GM12801 (cell line): ENCODE results near the gene LRRFIP1.

Source experiments
- TF ChIP-seq, protein P1 (sequence below): IDR thresholded peaks from one replicate; pipeline ENCODE4 v1.5.1; 2011; ENCODE audit warnings: control low read depth; ENCODE audit not compliant: insufficient read length; ENCODE audit errors: extremely low read depth

Gene LRRFIP1

DNA sequence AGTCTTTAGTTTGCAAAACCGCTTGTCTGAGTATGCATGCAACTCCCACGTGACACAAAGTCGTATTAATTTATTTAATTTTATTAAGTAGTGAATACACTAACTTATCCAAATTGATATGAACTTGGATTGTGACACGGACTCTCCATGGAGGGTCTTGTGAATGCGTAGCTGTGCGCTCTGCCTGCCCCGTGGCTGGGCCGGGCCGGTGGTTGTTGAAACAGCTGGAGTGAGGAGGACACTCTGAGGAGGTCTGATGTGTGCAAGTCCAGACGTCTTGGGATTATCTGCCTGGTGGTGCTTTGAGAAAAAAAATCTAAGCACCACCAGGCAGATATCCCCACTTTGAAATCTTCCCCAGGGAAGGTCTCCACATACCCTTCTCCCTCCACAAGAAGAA lies 130.2 kb downstream of the LRRFIP1 start:
- TF ChIP-seq, protein P1, sequence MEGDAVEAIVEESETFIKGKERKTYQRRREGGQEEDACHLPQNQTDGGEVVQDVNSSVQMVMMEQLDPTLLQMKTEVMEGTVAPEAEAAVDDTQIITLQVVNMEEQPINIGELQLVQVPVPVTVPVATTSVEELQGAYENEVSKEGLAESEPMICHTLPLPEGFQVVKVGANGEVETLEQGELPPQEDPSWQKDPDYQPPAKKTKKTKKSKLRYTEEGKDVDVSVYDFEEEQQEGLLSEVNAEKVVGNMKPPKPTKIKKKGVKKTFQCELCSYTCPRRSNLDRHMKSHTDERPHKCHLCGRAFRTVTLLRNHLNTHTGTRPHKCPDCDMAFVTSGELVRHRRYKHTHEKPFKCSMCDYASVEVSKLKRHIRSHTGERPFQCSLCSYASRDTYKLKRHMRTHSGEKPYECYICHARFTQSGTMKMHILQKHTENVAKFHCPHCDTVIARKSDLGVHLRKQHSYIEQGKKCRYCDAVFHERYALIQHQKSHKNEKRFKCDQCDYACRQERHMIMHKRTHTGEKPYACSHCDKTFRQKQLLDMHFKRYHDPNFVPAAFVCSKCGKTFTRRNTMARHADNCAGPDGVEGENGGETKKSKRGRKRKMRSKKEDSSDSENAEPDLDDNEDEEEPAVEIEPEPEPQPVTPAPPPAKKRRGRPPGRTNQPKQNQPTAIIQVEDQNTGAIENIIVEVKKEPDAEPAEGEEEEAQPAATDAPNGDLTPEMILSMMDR = no peak

DNA sequence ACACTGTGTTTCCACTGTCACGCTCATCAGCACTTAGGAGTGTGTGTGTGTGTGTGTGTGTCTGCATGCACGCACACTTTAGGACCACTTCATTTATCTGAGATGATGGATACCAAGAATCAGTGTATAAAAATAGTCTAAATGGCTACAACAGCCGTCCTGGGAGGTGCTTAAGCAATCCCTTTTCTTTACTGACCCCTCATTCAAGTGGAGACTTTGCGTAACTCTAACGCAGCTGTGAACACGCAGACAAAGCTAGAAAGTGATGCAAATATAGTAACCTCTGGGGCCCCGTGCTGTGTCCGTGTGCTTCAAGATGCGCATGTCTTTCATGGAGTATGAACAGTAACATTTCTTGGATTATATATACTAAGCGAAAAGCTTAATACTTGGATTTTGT lies 130.8 kb downstream of the LRRFIP1 start:
- TF ChIP-seq, protein P1 = no peak

DNA sequence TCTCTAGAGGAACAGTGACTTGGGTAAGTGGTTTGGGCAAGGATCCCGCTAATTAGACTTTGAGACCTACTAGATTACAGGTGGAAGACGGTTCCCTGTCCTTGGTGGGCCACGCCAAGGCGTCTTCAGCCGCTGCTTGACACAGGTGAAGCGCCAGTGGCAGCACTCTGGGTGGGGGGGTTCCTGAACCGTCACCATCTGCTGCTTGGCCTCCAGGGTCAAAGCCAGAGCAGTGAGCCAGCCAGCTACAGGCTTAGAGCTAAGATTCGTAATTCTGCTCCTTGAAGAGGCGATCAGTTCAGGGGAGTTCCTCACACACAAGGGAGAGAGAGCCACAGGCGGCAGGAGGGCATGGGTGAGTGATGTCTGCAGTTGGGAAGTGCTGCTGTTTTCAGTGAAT lies 131.8 kb downstream of the LRRFIP1 start:
- TF ChIP-seq, protein P1 = no peak

DNA sequence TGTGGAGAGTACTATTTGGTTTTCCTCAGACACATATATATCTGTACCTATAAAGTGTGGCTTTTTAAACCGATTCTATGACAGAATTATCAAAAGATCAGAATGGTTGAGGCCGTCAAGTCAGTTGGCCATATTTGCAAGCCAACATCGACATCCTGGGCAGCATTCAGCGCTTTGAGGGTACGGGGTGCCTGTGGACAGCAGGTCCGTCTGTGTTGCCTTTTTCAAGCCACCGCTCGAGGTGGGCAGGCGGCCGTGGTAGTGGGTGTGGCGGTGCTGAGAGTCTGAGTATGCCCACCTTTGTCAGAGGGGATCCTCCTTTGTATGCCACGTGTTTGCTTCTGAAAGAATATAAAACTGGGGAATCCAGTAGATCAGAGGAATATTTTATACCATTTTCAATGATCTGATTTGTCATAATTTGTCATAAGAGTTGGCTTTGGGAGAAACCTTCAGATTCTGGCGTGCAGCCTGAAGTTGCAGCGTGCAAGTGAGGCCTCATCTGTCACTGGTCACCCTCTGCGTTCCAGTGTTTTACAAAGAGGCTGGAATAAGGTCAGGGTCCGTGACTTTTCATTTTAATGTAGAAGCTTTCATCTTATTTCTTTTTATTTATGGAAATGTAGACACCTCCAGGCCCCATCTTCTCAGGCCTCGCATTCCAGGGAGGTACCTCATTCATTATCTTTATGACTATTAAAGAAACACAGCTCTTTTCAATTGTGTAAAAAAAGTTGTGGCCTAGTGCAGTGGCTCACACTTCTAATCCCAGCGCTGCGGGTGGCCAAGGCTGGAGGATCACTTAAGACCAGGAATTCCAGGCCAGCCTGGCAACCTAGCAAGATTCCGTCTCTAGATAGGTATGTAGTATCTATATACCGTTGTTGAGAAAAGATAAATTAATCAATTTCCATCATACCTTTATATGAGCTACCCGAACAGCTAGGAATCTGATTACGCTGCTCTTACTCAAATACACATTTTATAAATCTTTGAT lies 133.4 kb downstream of the LRRFIP1 start:
- TF ChIP-seq, protein P1 = no peak

DNA sequence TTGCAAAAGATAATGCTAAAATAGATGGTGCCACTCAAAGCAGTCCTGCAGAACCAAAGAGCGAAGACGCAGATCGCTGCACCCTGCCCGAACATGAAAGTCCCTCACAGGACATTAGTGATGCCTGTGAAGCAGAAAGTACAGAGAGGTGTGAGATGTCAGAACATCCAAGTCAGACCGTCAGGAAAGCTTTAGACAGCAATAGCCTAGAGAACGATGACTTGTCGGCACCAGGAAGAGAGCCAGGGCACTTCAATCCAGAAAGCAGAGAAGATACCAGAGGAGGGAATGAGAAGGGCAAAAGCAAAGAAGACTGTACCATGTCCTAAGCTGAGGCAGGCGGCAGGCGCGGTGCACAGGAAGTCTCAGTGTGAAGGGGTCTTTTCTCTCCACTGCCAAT lies 136.4 kb downstream of the LRRFIP1 start:
- TF ChIP-seq, protein P1 = no peak

DNA sequence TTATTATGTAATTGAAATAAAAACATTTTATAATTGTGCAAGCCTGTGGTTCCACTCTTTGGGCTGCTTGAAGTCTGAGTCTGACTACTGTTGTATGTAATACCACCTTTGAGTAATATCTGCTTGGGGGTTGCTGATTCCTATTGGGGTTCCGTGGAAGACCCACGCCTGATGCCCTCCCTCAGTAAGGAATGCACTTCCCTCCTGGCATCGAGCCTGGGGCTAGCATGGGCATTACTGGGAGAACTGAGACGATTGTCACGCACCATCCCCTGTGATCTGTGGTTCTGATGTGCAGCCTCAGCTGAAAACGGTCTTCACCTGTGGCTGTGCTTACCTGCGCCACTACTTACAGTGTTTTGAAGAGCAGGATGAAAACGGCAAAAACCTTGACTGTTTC lies 138.5 kb downstream of the LRRFIP1 start:
- TF ChIP-seq, protein P1 = no peak

DNA sequence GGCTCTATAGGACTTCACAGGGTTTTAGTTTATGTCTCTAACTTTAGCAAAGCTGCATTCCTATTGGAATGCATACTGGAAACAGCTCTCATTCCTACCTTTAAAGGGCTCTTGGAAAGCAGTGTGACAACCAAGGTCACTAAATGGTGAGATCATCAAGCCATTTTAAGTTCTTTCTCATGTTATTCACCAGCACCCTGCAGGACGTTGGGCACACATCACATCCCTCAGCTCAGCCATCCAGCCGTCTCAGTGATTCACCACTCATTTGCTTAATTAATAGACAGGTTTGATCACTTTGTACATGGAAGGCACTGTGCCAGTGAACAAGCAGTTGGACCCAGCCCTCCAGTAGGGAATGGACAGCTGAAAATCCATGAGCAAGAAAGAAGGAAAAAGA lies 139.0 kb downstream of the LRRFIP1 start:
- TF ChIP-seq, protein P1 = no peak
